AG09309 (cell line): Measurements from ENCODE around the gene TAGLN.

Experiments
- DNase-seq: peaks from one replicate; pipeline ENCODE4 v3.0.0-alpha.2; 2010; ENCODE audit warnings: low read depth
- H3K4me3 ChIP-seq: 2 replicates; pipeline ENCODE4 v1.5.1; 2011; ENCODE audit warnings: mild to moderate bottlenecking, low read depth, low read length, moderate library complexity; ENCODE audit not compliant: control insufficient read depth
- TF ChIP-seq, protein P1 (sequence below): IDR thresholded peaks from 2 replicates; pipeline ENCODE4 v1.5.1; 2011; ENCODE audit warnings: mild to moderate bottlenecking, low read depth, low read length, inconsistent platforms; ENCODE audit not compliant: insufficient read depth, control insufficient read depth; ENCODE audit errors: missing control alignments

Gene TAGLN

DNA sequence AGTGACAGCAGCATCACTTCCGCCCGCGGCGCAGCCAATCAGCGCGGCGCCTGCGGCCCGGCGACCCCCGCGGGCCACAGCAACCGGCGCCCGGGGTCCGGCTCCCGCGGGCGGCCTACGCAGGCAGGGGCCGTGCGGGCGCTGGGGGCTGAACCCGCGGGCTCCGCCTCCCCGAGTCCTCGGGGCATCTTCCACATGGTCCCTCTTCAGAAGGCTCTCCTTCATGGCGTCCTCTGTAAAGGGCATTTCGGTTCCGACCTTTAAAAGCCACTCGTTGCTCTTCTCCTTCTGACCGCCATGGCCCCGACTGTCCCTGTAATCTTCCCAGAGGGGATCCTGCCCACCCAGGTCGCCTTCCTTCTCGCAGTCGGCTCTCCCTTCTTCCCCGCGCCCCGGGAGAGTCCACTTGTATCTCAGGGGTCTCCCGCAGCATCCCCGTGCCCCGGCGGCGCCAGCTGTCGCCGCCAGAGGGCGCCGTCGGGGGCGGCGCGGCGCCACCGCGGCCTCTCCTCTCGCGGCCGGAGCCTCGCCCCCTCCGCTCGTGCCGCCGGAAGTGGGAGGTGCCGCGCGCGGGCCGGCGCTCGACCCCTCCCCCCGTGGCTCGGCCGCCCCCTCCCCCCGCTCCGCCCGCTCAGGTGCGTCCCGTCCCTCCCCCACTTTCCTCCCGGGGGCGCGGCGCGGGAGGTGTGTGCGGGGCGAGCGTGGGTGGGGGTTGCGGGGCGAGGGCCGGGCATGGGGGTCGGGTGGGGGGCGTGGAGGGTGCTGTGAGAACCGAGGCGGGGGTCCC lies 33.1 kb downstream of the TAGLN start, which contains the start of gene RNF214:
RNF214 (plus strand) TSS at position 580 of the 787 bp plus-strand sequence. CDS start 1,602 bp downstream, outside the sequence.
- peak within 1 kb of the TSS; percentile 98 for H3K4me3 ChIP-seq
- TF ChIP-seq, protein P1, sequence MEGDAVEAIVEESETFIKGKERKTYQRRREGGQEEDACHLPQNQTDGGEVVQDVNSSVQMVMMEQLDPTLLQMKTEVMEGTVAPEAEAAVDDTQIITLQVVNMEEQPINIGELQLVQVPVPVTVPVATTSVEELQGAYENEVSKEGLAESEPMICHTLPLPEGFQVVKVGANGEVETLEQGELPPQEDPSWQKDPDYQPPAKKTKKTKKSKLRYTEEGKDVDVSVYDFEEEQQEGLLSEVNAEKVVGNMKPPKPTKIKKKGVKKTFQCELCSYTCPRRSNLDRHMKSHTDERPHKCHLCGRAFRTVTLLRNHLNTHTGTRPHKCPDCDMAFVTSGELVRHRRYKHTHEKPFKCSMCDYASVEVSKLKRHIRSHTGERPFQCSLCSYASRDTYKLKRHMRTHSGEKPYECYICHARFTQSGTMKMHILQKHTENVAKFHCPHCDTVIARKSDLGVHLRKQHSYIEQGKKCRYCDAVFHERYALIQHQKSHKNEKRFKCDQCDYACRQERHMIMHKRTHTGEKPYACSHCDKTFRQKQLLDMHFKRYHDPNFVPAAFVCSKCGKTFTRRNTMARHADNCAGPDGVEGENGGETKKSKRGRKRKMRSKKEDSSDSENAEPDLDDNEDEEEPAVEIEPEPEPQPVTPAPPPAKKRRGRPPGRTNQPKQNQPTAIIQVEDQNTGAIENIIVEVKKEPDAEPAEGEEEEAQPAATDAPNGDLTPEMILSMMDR = peak; percentile 65
- DNase-seq = no peak

DNA sequence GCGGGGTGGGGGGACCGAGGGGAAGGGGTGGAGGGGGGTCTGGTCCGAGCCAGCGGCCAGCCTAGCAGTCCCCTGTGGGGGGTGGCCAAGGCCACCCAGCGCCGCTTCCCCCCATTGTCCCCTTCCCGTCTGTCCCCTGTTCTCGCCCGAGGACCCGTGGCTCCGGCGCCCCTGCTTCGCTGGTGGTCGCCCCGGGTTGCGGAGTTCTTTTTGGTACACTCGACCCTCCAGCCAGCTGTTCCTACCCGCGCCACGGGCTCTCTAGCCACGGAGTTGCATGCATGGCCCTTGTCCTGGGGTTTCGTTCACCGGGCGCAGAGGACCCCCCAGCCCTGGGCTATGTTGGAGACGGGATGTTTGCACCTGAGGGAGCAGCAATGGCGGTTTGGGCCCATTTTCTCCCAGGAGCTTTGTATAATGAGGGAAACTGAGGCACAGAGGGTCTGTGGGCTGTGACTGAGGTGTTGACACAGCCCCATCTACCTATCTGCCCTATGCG lies 33.8 kb downstream of the TAGLN start:
- H3K4me3 ChIP-seq = peak overlapping the region; percentile 98
- no peak for DNase-seq
- TF ChIP-seq, protein P1 = no peak

DNA sequence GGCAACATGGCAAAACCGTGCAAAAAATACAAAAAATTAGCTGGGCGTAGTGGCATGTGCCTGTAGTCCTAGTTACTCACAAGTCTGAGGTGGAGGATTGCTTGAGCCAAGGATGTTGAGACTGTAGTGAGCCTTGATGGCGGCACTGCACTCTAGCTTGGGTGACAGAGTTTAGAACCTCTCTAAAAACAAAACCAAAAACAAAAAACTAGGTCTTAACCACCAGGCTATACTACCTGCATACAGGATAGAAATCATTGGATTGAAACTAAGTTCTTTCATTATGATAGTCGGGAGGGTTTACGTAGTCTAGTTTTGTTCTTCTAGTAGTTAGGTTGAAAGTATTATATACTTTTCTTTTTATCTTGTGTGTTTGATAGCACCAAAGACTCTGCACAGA lies 39.1 kb downstream of the TAGLN start:
- no peak overlapping the region for H3K4me3 ChIP-seq
- TF ChIP-seq, protein P1 = no peak

DNA sequence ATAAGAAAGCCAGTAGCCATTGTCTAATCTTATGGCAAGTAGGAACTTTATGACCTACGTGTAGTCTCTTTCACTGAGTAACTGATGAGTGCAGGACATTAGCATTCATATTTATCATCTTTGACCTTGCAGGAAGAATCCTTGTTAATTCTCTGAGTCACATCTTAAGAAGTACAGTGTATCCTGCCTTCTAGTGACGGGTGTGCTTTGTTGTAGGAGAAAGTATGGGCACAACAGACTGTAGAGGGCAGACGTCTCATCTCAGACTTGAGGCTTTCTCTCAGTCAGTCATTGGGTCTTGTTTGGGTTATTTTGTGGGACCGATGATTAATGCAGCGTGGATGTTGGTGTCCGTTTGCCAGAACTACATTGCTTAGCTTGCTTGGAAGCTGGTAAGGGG lies 40.1 kb downstream of the TAGLN start:
- H3K4me3 ChIP-seq = no peak overlapping the region
- peak; percentile 95 for DNase-seq
- TF ChIP-seq, protein P1 = peak; percentile 73

More for the DNA sequence above, 39.1 kb downstream of the TAGLN start:
- DNase-seq = no peak

DNA sequence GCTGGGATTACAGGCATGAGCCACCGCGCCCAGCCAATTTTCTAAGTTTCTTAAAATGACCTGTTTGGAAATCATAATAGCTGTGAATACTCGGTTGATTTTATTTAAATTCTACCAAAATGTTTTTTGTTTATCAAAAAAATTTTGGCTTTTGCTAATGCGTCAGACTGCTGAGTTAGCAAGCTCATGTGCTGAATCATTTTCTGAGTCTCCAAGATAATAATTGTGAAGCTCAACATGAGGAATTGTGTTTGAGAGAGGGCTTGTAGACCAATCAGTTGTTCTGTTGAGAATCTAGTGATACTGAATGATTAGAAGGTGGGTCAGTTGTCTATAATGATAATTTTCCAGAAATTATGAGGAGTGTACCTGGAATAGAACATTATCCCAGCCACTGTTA lies 49.2 kb downstream of the TAGLN start:
- no peak for DNase-seq
- no peak overlapping the region for H3K4me3 ChIP-seq
- TF ChIP-seq, protein P1 = no peak

DNA sequence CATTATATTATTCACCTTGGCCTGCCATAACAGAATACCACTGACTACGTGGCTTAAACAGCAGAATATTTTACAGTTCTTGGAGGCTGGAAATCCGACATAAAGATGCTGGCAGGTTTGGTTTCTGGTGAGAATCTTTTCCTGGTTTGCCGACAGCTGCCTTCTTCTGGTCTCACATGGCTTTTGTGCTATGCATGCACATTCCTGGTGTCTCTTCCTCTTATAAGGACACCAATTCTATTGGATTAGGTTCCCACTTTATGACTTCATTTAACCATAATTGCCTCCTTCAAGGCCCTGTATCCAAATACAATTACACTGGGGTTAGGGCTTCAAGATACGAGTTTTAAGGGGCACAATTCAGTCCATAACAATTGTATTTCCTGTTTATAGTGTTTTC lies 50.4 kb downstream of the TAGLN start:
- H3K4me3 ChIP-seq = no peak overlapping the region
- TF ChIP-seq, protein P1 = no peak
- no peak for DNase-seq

DNA sequence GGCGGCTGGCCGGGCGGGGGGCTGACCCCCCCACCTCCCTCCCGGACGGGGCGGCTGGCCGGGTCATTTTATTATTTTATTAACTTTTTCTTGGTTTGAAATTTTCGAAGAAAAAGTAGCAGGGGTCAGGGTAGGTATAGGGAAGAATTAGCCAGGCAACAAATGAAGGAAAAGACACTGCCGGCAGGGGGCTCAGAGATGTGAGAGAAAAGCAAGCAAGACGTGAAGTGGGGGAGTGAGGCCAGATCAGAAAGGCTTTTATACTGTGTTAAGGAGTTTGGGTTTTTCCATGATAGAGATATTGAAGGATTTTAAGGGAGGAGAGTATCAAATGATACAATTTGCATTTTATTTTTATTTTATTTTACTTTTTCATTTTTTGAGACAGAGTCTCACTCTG lies 52.3 kb downstream of the TAGLN start:
- no peak for DNase-seq
- no peak overlapping the region for H3K4me3 ChIP-seq
- TF ChIP-seq, protein P1 = no peak
